K562 (cell line): ENCODE measurements around the gene YPEL3. TPM values are rescaled to one million over a fixed set of nuclear protein-coding genes. Genes with fewer than 3 reads are reported as not detected.
A peak's percentile ranks its signal among the peaks of the same experiment; 100 is the strongest.

Experiments used
- ATAC-seq: fragments of 200-7000 bp; cut with Tn5 transposase; 3 replicates; pipeline ENCODE4 v1.9.1; 2020; ENCODE audit warnings: moderate library complexity
- BruUV-seq: library from RNA; stranded (reverse); fragments of 400-500 nt; replicated peaks from 2 replicates; lab custom pipeline; 2021; lab: Mats Ljungman, UMichigan
- CTCF ChIA-PET: fragments of 300-600 bp; formaldehyde crosslinking; extraction: SDS; loops from one replicate; lab custom pipeline; 2021; ENCODE audit warnings: low intra/inter-chr PET ratio; lab: Yijun Ruan, JAX
- POLR2A ChIA-PET: fragments of 300-600, 350-650 bp; sonication (Branson Sonifier 250); formaldehyde crosslinking; extraction: SDS; loops from one replicate; lab custom pipeline; 2021; ENCODE audit warnings: antibody characterized with exemption, inconsistent platforms; lab: Yijun Ruan, JAX
- DNase-seq, 4 experiments: peaks; one replicate each; pipeline versions ENCODE4 v3.0.0 to v3.0.0-alpha.2; 2011 to 2018; ENCODE audit warnings: low spot score in 3 of 4, mixed read lengths in 3 of 4; ENCODE audit errors: extremely low read depth in 1 of 4
- FAIRE-seq: peaks from 2 replicates; lab custom pipeline; 2011; peaks lifted over from hg19 to GRCh38; lab: Jason Lieb, UNC
- H2AFZ ChIP-seq: 2 replicates; pipeline ENCODE4 v1.6.0; 2011; ENCODE audit warnings: low read depth, low read length, control low read depth, inconsistent platforms
- H3K27ac ChIP-seq: fragments of 200-600 bp; 3 replicates; pipeline ENCODE4 v1.8.0; 2011; ENCODE audit warnings: low read depth, mild to moderate bottlenecking, control low read depth, inconsistent platforms, low read length, moderate library complexity, mixed read lengths; ENCODE audit errors: extremely low read depth
- H3K27me3 ChIP-seq, 2 experiments: fragments of 300-600 bp in 1 of 2; 2 replicates in 1 of 2; 3 replicates in 1 of 2; pipeline versions ENCODE4 v1.6.0 to v1.8.0; 2011; ENCODE audit warnings: inconsistent platforms in 2 of 2, low read length in 2 of 2, mild to moderate bottlenecking in 1 of 2, mixed read lengths in 1 of 2, moderate library complexity in 1 of 2; ENCODE audit not compliant: control insufficient read depth in 2 of 2, insufficient read depth in 2 of 2
- H3K36me3 ChIP-seq: fragments of 300-600 bp; 3 replicates; pipeline ENCODE4 v1.8.0; 2011; ENCODE audit warnings: mild to moderate bottlenecking, low read length, inconsistent platforms; ENCODE audit not compliant: control insufficient read depth, insufficient read depth
- H3K4me1 ChIP-seq, 2 experiments: fragments of 200-600 bp in 1 of 2; replicated peaks in 1 of 2; 2 replicates in 1 of 2; 3 replicates in 1 of 2; pipeline versions ENCODE4 v1.5.1 to v1.8.0; 2011; ENCODE audit warnings: inconsistent platforms in 2 of 2, low read length in 2 of 2, mild to moderate bottlenecking in 1 of 2, mixed read lengths in 1 of 2, moderate library complexity in 1 of 2; ENCODE audit not compliant: control insufficient read depth in 2 of 2, insufficient read depth in 2 of 2
- H3K4me2 ChIP-seq: 2 replicates; pipeline ENCODE4 v1.6.1; 2011; ENCODE audit warnings: low read length, control low read depth, inconsistent platforms, mixed read lengths; ENCODE audit not compliant: insufficient read depth
- H3K4me3 ChIP-seq: fragments of 200-600 bp; sonication (generic), shearing (Covaris generic); 2 replicates; pipeline ENCODE4 v1.5.1; 2016; ENCODE audit warnings: control low read depth, inconsistent platforms
- H3K79me2 ChIP-seq: fragments of 200-600 bp; 3 replicates; pipeline ENCODE4 v1.8.0; 2011; ENCODE audit warnings: low read length, inconsistent platforms; ENCODE audit not compliant: control insufficient read depth, insufficient read depth
- H3K9ac ChIP-seq, 2 experiments: 2 replicates each; pipeline versions ENCODE4 v1.6.0 to v1.6.1; 2011; ENCODE audit warnings: low read depth in 2 of 2, low read length in 2 of 2, control low read depth in 1 of 2, inconsistent platforms in 1 of 2, mild to moderate bottlenecking in 1 of 2, mixed read lengths in 1 of 2; ENCODE audit not compliant: insufficient read depth in 1 of 2
- H3K9me1 ChIP-seq: one replicate; pipeline ENCODE4 v1.6.0; 2011; ENCODE audit warnings: inconsistent platforms, mild to moderate bottlenecking, low read length, moderate library complexity; ENCODE audit not compliant: control insufficient read depth, insufficient read depth
- H3K9me3 ChIP-seq: replicated peaks from 2 replicates; pipeline ENCODE4 v1.5.1; 2011; ENCODE audit warnings: low read depth, low read length, inconsistent platforms; ENCODE audit not compliant: control insufficient read depth, insufficient read depth
- H4K20me1 ChIP-seq: replicated peaks from 2 replicates; pipeline ENCODE4 v1.6.1; 2011; ENCODE audit warnings: low read length, inconsistent platforms, mixed read lengths; ENCODE audit not compliant: control insufficient read depth, insufficient read depth
- HDAC6 ChIP-seq: IDR thresholded peaks from 2 replicates; pipeline ENCODE4 v1.6.1; 2012; ENCODE audit warnings: low read depth, mild to moderate bottlenecking, control low read depth, inconsistent platforms, low read length, moderate library complexity
- MYC ChIP-seq, 2 experiments: fragments of 250-450 bp in 1 of 2; sonication (Bioruptor Pico) in 1 of 2; IDR thresholded peaks; 2 replicates each; pipeline versions ENCODE4 v1.5.1 to v1.6.1; 2012 to 2021; ENCODE audit warnings: low read depth in 2 of 2, borderline replicate concordance in 1 of 2, improper control_type of control experiment in 1 of 2, low read length in 1 of 2, mild to moderate bottlenecking in 1 of 2, moderate library complexity in 1 of 2
- NFE2 ChIP-seq: IDR thresholded peaks from 2 replicates; pipeline ENCODE4 v1.6.1; 2014; ENCODE audit warnings: antibody characterized with exemption, low read depth
- SAP30 ChIP-seq: fragments of 200-600 bp; sonication (generic); IDR thresholded peaks from 2 replicates; pipeline ENCODE4 v1.6.1; 2012; ENCODE audit warnings: borderline replicate concordance, low read depth, mild to moderate bottlenecking, moderate library complexity, low read length, control low read depth, inconsistent platforms; ENCODE audit not compliant: insufficient read depth, poor library complexity, severe bottlenecking
- SIN3B ChIP-seq: fragments of 450-650 bp; IDR thresholded peaks from 2 replicates; pipeline ENCODE4 v1.6.1; 2017; ENCODE audit warnings: low read depth, mild to moderate bottlenecking, moderate library complexity
- SMARCC2 ChIP-seq: fragments of 450-650 bp; IDR thresholded peaks from 2 replicates; pipeline ENCODE4 v1.6.1; 2017; ENCODE audit warnings: antibody characterized with exemption, moderate library complexity, mild to moderate bottlenecking, low read depth
- SP1 ChIP-seq: sonication (generic); formaldehyde crosslinking; IDR thresholded peaks from 2 replicates; pipeline ENCODE4 v1.8.1; 2022; ENCODE audit warnings: mild to moderate bottlenecking, missing genetic modification reagents
- SREBF2 ChIP-seq: sonication (generic); formaldehyde crosslinking; IDR thresholded peaks from 2 replicates; pipeline ENCODE4 v1.4.0; 2020; ENCODE audit warnings: mild to moderate bottlenecking, missing genetic modification reagents
- TCF7L2 ChIP-seq: fragments of 150-350 bp; IDR thresholded peaks from 2 replicates; pipeline ENCODE4 v1.6.1; 2016; ENCODE audit warnings: low read depth, mild to moderate bottlenecking, low read length, moderate library complexity
- ZFPM2 ChIP-seq: fragments of 250-450 bp; sonication (Bioruptor Pico); IDR thresholded peaks from 2 replicates; pipeline ENCODE4 v1.5.1; 2022; ENCODE audit warnings: mild to moderate bottlenecking
- ZNF696 ChIP-seq: fragments of 250-450 bp; sonication (Bioruptor Pico); conservative IDR thresholded peaks from 2 replicates; pipeline ENCODE4 v1.4.0; 2020; ENCODE audit warnings: mild to moderate bottlenecking, moderate library complexity
- ZSCAN32 ChIP-seq: fragments of 450-650 bp; formaldehyde crosslinking; IDR thresholded peaks from 2 replicates; pipeline ENCODE4 v1.4.0; 2020; ENCODE audit warnings: mild to moderate bottlenecking, moderate library complexity
- WGBS: fragments of 100-300 bp; shearing (Covaris generic); methylation state at CpG from one replicate; pipeline ENCODE4 v1.1.6; 2016; ENCODE audit warnings: low coverage, mixed read lengths; ENCODE audit not compliant: insufficient coverage; ENCODE audit errors: missing lambda C conversion rate; 5-methylcytosine and 5-hydroxymethylcytosine counted together
- in situ Hi-C: fragments of 300-500 bp; cut with MboI; formaldehyde crosslinking; loops from 4 replicates; pipeline ENCODE4 v1.15.0; 2018; ENCODE audit warnings: inconsistent platforms, mixed read lengths
- intact Hi-C: fragments of 100-400 bp; cut with micrococcal nuclease; formaldehyde crosslinking; loops from 2 replicates; pipeline ENCODE4 v1.14.2; 2022
- polyA plus RNA-seq, 8 experiments: library from polyadenylated mRNA; depleted of rRNA in 4 of 8; stranded (reverse) in 5 of 8; unstranded in 3 of 8; fragments of >200 nt; fragmentation: Nextera tagmentation in 2 of 8; fragmentation: Illumina TruSeq in 1 of 8; extraction: Ambion mirVana in 2 of 8; extraction: Trizol in 1 of 8; gene quantifications; 2 replicates each; pipeline versions ENCODE4 v1.2.1 to v1.2.3, GENCODE V29; 2011 to 2014; ENCODE audit warnings: inconsistent platforms in 1 of 8, missing spikeins in 1 of 8
- total RNA-seq, 7 experiments: library from RNA; depleted of rRNA in 6 of 7; stranded (reverse); fragments of >200 nt in 6 of 7; fragmentation: Illumina TruSeq in 2 of 7; extraction: Trizol in 2 of 7; gene quantifications; 2 replicates each; pipeline versions ENCODE4 v1.2.1 to v1.2.3, GENCODE V29; 2011 to 2021; ENCODE audit warnings: low replicate concordance in 1 of 7
- TF ChIP-seq, protein P1 (sequence below): sonication (generic); formaldehyde crosslinking; IDR thresholded peaks from 2 replicates; pipeline ENCODE4 v1.8.0; 2023; ENCODE audit warnings: missing genetic modification reagents, mild to moderate bottlenecking, borderline replicate concordance
- TF ChIP-seq, protein P2 (sequence below), 2 experiments: fragments of 450-650 bp; conservative IDR thresholded peaks; 2 replicates each; pipeline ENCODE4 v1.6.1; 2017; ENCODE audit warnings: mild to moderate bottlenecking in 2 of 2, moderate library complexity in 2 of 2

YPEL3 gene
- total and polyA plus RNA-seq, 9 of the 15 experiments (the other 6 are each of a cell fraction or from before 2014, with no cell fraction given) = 0.41 to 15.0 (median 2.9) TPM

DNA sequence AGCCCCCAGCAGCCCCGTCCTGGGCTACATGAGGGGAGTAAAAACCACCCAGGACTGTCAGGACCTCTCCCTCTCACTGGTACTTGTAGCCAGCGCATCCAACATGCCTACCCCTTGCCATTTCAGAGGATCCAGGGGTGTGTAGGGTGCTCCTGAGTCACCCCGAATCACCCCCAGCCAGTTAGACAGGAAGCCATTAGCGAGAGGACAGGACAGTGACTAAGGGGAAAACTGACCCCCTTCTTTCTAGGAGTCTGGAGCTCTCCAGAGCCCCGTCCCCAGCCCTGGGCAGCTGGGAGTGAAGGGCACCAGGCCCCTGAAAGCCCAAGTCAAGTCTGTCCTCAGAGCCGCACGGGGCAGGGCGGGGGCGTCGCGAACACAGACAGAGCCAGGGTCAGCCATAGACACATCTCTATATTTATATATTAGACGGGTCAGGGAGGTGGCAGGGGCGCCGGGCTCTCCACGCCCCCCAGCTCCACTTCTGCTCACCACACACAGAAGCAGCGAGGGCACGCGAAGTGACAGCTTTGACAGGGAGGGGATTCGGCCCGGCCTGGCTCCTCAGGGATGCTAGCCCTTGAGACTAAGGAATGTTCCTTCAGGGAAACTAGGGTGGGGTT lies 17.8 kb upstream of the YPEL3 start:
- intact Hi-C loops = no loop called here
- peaks cover 6% of the 10 kb centered on the region for H3K9me1 ChIP-seq
- ATAC-seq = peak; percentile 22; the same call in 2 of the 3 replicates
- H3K27ac ChIP-seq = peak overlapping the region; percentile 60; the same call in 2 of the 3 replicates
- H3K9me3 ChIP-seq = no peaks in the 10 kb centered on the region
- WGBS = 68% methylated on average over 19 of the region's 20 CpGs
- ChIA-PET POLR2A (interaction anchor here (0.6 to 1.6 kb wide), 5 partner anchors 9 to 423 kb away, joined by 3 to 5 read pairs (median 4); partner anchors contain the start of genes ALDOA and MAPK3), CTCF (no interaction called here)
- in situ Hi-C loops = no loop called here
- BruUV-seq = no TSS peak
- H2AFZ ChIP-seq = peak overlapping the region; percentile 76; the same call in 1 of the 2 replicates
- peaks cover 16% of the 10 kb centered on the region; the same call in 1 of the 3 replicates for H3K36me3 ChIP-seq
- no peaks in the 10 kb centered on the region for H4K20me1 ChIP-seq
- peaks cover 13 to 31% of the 10 kb centered on the region in 2 experiments; a peak in 4 of 5 replicates for H3K4me1 ChIP-seq
- no peaks in the 10 kb centered on the region for H3K79me2 ChIP-seq
- H3K9ac ChIP-seq = peak overlapping the region in 1 of 2 experiments; percentile 82; a peak in 3 of 4 replicates
- H3K27me3 ChIP-seq = no peaks in the 10 kb centered on the region
- no peak overlapping the region for H3K4me3 ChIP-seq
- H3K4me2 ChIP-seq = peak overlapping the region; percentile 50
- FAIRE-seq = no peak
- peak in 1 of 4 experiments; percentile 30 for DNase-seq
- TF ChIP-seq ZSCAN32 = no peak
- TF ChIP-seq HDAC6 = no peak
- TF ChIP-seq SREBF2 = no peak
- TF ChIP-seq SMARCC2 = no peak
- no peak for TF ChIP-seq SIN3B
- no peak for TF ChIP-seq MYC (IDR thresholded peaks at IDR 0.05; ENCODE audit: low read depth, low read length)
- TF ChIP-seq MYC (CRISPR knock-in tag; IDR thresholded peaks at IDR 0.05; ENCODE audit: borderline replicate concordance, low read depth) = no peak
- TF ChIP-seq, protein P1, sequence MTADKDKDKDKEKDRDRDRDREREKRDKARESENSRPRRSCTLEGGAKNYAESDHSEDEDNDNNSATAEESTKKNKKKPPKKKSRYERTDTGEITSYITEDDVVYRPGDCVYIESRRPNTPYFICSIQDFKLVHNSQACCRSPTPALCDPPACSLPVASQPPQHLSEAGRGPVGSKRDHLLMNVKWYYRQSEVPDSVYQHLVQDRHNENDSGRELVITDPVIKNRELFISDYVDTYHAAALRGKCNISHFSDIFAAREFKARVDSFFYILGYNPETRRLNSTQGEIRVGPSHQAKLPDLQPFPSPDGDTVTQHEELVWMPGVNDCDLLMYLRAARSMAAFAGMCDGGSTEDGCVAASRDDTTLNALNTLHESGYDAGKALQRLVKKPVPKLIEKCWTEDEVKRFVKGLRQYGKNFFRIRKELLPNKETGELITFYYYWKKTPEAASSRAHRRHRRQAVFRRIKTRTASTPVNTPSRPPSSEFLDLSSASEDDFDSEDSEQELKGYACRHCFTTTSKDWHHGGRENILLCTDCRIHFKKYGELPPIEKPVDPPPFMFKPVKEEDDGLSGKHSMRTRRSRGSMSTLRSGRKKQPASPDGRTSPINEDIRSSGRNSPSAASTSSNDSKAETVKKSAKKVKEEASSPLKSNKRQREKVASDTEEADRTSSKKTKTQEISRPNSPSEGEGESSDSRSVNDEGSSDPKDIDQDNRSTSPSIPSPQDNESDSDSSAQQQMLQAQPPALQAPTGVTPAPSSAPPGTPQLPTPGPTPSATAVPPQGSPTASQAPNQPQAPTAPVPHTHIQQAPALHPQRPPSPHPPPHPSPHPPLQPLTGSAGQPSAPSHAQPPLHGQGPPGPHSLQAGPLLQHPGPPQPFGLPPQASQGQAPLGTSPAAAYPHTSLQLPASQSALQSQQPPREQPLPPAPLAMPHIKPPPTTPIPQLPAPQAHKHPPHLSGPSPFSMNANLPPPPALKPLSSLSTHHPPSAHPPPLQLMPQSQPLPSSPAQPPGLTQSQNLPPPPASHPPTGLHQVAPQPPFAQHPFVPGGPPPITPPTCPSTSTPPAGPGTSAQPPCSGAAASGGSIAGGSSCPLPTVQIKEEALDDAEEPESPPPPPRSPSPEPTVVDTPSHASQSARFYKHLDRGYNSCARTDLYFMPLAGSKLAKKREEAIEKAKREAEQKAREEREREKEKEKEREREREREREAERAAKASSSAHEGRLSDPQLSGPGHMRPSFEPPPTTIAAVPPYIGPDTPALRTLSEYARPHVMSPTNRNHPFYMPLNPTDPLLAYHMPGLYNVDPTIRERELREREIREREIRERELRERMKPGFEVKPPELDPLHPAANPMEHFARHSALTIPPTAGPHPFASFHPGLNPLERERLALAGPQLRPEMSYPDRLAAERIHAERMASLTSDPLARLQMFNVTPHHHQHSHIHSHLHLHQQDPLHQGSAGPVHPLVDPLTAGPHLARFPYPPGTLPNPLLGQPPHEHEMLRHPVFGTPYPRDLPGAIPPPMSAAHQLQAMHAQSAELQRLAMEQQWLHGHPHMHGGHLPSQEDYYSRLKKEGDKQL (CRISPR knock-in tag) = no peak
- TF ChIP-seq, protein P2, sequence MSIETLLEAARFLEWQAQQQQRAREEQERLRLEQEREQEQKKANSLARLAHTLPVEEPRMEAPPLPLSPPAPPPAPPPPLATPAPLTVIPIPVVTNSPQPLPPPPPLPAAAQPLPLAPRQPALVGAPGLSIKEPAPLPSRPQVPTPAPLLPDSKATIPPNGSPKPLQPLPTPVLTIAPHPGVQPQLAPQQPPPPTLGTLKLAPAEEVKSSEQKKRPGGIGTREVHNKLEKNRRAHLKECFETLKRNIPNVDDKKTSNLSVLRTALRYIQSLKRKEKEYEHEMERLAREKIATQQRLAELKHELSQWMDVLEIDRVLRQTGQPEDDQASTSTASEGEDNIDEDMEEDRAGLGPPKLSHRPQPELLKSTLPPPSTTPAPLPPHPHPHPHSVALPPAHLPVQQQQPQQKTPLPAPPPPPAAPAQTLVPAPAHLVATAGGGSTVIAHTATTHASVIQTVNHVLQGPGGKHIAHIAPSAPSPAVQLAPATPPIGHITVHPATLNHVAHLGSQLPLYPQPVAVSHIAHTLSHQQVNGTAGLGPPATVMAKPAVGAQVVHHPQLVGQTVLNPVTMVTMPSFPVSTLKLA (conservative IDR thresholded peaks at IDR 0.05) = no peak
- no peak for TF ChIP-seq ZNF696
- TF ChIP-seq ZFPM2 (CRISPR knock-in tag) = no peak
- peak; percentile 8 for TF ChIP-seq SAP30
- TF ChIP-seq SP1 (CRISPR knock-in tag) = peak; percentile 5; the same call in 1 of the 2 replicates
- TF ChIP-seq TCF7L2 = no peak
- 0 out of 2 replicates have a peak, but pooled peaks have one; percentile 25 for TF ChIP-seq NFE2
